HepG2 (cell line): ENCODE measurements around the gene DDX24. TPM values are rescaled to one million over a fixed set of nuclear protein-coding genes. Genes with fewer than 3 reads are reported as not detected.

Experiments
- CEBPG ChIP-seq: IDR thresholded peaks from 2 replicates; pipeline ENCODE4 v1.6.1; 2016
- FOXA1 ChIP-seq, 2 experiments: fragments of 450-650 bp in 1 of 2; sonication (generic) in 1 of 2; formaldehyde crosslinking in 1 of 2; IDR thresholded peaks; 2 replicates each; pipeline versions ENCODE4 v1.4.0 to v1.6.1; 2016 to 2020; ENCODE audit warnings: missing genetic modification reagents in 1 of 2
- HNF4G ChIP-seq, 2 experiments: sonication (generic) in 1 of 2; formaldehyde crosslinking in 1 of 2; IDR thresholded peaks; 2 replicates each; pipeline versions ENCODE4 v1.4.0 to v1.6.1; 2011 to 2020; ENCODE audit warnings: borderline replicate concordance in 2 of 2, low read depth in 2 of 2, mild to moderate bottlenecking in 2 of 2, low read length in 1 of 2, missing genetic modification reagents in 1 of 2, moderate library complexity in 1 of 2
- MAZ ChIP-seq, 2 experiments: sonication (generic) in 1 of 2; formaldehyde crosslinking in 1 of 2; IDR thresholded peaks; 2 replicates each; pipeline versions ENCODE4 v1.5.0 to v1.6.1; 2012 to 2020; ENCODE audit warnings: low read depth in 2 of 2, mild to moderate bottlenecking in 2 of 2, borderline replicate concordance in 1 of 2, improper control_type of control experiment in 1 of 2, low read length in 1 of 2, missing genetic modification reagents in 1 of 2, moderate library complexity in 1 of 2
- MEIS1 ChIP-seq: sonication (generic); formaldehyde crosslinking; IDR thresholded peaks from 2 replicates; pipeline ENCODE4 v1.9.0; 2021; ENCODE audit warnings: mild to moderate bottlenecking, missing genetic modification reagents, moderate library complexity, borderline replicate concordance
- MYC ChIP-seq: sonication (generic); formaldehyde crosslinking; IDR thresholded peaks from 2 replicates; pipeline ENCODE4 v1.9.0; 2021; ENCODE audit warnings: missing genetic modification reagents, borderline replicate concordance
- NR2F1 ChIP-seq, 2 experiments: fragments of 450-650 bp in 1 of 2; formaldehyde crosslinking in 1 of 2; IDR thresholded peaks; 2 replicates each; pipeline versions ENCODE4 v1.5.0 to v1.6.1; 2016 to 2020; ENCODE audit warnings: mild to moderate bottlenecking in 1 of 2, missing compliant biosample characterization in 1 of 2, missing genetic modification reagents in 1 of 2, moderate library complexity in 1 of 2
- PHF20 ChIP-seq: sonication (generic); formaldehyde crosslinking; IDR thresholded peaks from 2 replicates; pipeline ENCODE4 v1.5.0; 2020; ENCODE audit warnings: mild to moderate bottlenecking, missing genetic modification reagents
- POLR2AphosphoS5 ChIP-seq: IDR thresholded peaks from 2 replicates; pipeline ENCODE4 v1.6.1; 2012; ENCODE audit warnings: low read depth, low read length
- SOX6 ChIP-seq, 2 experiments: fragments of 450-650 bp in 1 of 2; sonication (generic) in 1 of 2; formaldehyde crosslinking in 1 of 2; IDR thresholded peaks; 2 replicates each; pipeline versions ENCODE4 v1.4.0 to v1.6.1; 2017 to 2020; ENCODE audit warnings: antibody characterized with exemption in 1 of 2, mild to moderate bottlenecking in 1 of 2, missing genetic modification reagents in 1 of 2
- TAF1 ChIP-seq: sonication (generic); formaldehyde crosslinking; IDR thresholded peaks from 2 replicates; pipeline ENCODE4 v1.4.0; 2020; ENCODE audit warnings: missing genetic modification reagents
- TBL1XR1 ChIP-seq: fragments of 150-350 bp; IDR thresholded peaks from 2 replicates; pipeline ENCODE4 v1.6.1; 2014; ENCODE audit warnings: borderline replicate concordance, low read length; ENCODE audit not compliant: partially characterized antibody
- TFAP4 ChIP-seq: sonication (generic); IDR thresholded peaks from 2 replicates; pipeline ENCODE4 v1.6.1; 2016; ENCODE audit warnings: low read depth, borderline replicate concordance
- TMF1 ChIP-seq: sonication (generic); formaldehyde crosslinking; IDR thresholded peaks from 2 replicates; pipeline ENCODE4 v1.8.1; 2022; ENCODE audit warnings: low read depth, missing genetic modification reagents
- ZBTB21 ChIP-seq: sonication (generic); formaldehyde crosslinking; IDR thresholded peaks from 2 replicates; pipeline ENCODE4 v1.4.0; 2020; ENCODE audit warnings: missing genetic modification reagents
- ZNF441 ChIP-seq: sonication (generic); formaldehyde crosslinking; IDR thresholded peaks from 2 replicates; pipeline ENCODE4 v1.7.0; 2021; ENCODE audit warnings: missing genetic modification reagents, borderline replicate concordance
- ZNF746 ChIP-seq: sonication (generic); formaldehyde crosslinking; IDR thresholded peaks from 2 replicates; pipeline ENCODE4 v1.8.0; 2022; ENCODE audit warnings: mild to moderate bottlenecking, missing genetic modification reagents
- ZNF749 ChIP-seq: sonication (generic); formaldehyde crosslinking; IDR thresholded peaks from 2 replicates; pipeline ENCODE4 v1.8.0; 2022; ENCODE audit warnings: mild to moderate bottlenecking, missing genetic modification reagents, moderate library complexity, borderline replicate concordance
- polyA plus RNA-seq, 8 experiments: library from polyadenylated mRNA; depleted of rRNA in 3 of 8; stranded (reverse) in 7 of 8; unstranded in 1 of 8; fragments of >200 nt; fragmentation: Illumina TruSeq in 4 of 8; extraction: Trizol in 4 of 8; gene quantifications; 2 replicates each; pipeline versions ENCODE4 v1.2.1 to v1.2.3, GENCODE V29; 2011 to 2016; ENCODE audit warnings: low read depth in 4 of 8, missing spikeins in 1 of 8, mixed read lengths in 1 of 8; ENCODE audit not compliant: insufficient read depth in 1 of 8
- total RNA-seq, 5 experiments: library from RNA; depleted of rRNA; stranded (reverse); fragments of >200 nt; fragmentation: Illumina TruSeq; extraction: Trizol; gene quantifications; 2 replicates each; pipeline ENCODE4 v1.2.3, GENCODE V29; 2016; ENCODE audit warnings: low read depth in 1 of 5
- TF ChIP-seq, protein P1 (sequence below): sonication (generic); formaldehyde crosslinking; conservative IDR thresholded peaks from 2 replicates; pipeline ENCODE4 v1.4.0; 2020; ENCODE audit warnings: missing genetic modification reagents
- TF ChIP-seq, protein P2 (sequence below): IDR thresholded peaks from 2 replicates; pipeline ENCODE4 v1.6.1; 2016; ENCODE audit warnings: low read depth, control low read depth
- TF ChIP-seq, protein P3 (sequence below): sonication (generic); formaldehyde crosslinking; IDR thresholded peaks from 2 replicates; pipeline ENCODE4 v1.5.0; 2020; ENCODE audit warnings: missing genetic modification reagents
- TF ChIP-seq, protein P4 (sequence below): sonication (generic); formaldehyde crosslinking; IDR thresholded peaks from 2 replicates; pipeline ENCODE4 v1.5.0; 2020; ENCODE audit warnings: missing genetic modification reagents

DDX24 gene
- total and polyA plus RNA-seq, 2 of the 13 experiments (the other 11 are each of a cell fraction or from before 2014, with no cell fraction given) = 67.3 to 149 TPM

DNA sequence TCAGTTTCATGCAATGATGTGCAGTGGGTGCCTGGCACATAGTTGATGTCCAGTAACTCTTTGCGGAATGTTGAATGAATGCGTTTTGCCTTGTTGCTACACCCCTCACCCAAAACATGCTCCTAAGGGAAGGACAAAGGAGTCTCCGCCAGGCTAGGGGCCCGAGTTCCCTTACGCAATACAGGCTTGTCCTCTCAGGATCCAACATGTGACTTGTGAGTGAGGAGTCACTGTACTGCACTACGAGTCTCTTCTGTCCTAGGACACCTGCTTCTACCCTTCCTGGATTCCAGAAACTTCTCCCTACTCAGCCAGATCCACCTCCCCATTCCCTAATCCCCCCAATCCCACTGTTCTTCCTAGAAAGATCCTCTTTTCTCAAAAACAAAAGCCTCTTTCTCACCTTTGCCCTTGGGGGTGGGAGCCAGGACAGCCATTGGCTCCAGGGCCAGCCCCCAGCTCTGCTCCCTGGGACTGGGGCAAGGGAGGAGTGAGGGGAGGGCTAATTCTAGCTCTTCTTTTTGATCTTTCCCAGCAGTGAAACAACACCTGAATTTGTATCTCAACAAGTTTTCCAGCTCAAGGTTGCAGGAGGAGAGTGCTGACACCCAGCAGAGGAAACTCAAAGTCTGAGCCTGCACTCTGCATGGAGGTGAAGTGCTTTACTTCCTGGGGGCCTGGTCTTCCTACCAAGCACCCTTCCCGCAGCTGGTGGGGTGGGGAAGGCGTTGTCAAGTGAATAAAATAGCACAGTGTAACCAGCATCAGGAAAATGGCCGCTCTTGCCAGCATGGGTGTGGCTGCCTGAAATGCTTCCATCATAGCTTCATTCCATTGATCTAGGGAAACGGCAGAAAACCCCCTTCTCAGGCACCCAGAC, 58.2 kb downstream of the DDX24 start (continued):
- no peak for TF ChIP-seq ZNF441 (CRISPR knock-in tag)
- TF ChIP-seq MYC (CRISPR knock-in tag) = peak; percentile 35; the same call in 1 of the 2 replicates
- no peak for TF ChIP-seq MEIS1 (CRISPR knock-in tag)
- peak; percentile 96 for TF ChIP-seq CEBPG (CRISPR knock-in tag)
- no peak for TF ChIP-seq TMF1 (CRISPR knock-in tag)
- no peak for TF ChIP-seq ZBTB21
- TF ChIP-seq PHF20 (CRISPR knock-in tag) = no peak
- TF ChIP-seq MAZ (IDR thresholded peaks at IDR 0.05; ENCODE audit: borderline replicate concordance, low read depth, low read length) = no peak
- 0 out of 2 replicates have a peak, but pooled peaks have one; percentile 29 for TF ChIP-seq MAZ (CRISPR knock-in tag; IDR thresholded peaks at IDR 0.05; ENCODE audit: low read depth)
- no peak for TF ChIP-seq SOX6 (IDR thresholded peaks at IDR 0.05)
- TF ChIP-seq SOX6 (CRISPR knock-in tag; IDR thresholded peaks at IDR 0.05) = peak; percentile 50
- TF ChIP-seq, protein P1, sequence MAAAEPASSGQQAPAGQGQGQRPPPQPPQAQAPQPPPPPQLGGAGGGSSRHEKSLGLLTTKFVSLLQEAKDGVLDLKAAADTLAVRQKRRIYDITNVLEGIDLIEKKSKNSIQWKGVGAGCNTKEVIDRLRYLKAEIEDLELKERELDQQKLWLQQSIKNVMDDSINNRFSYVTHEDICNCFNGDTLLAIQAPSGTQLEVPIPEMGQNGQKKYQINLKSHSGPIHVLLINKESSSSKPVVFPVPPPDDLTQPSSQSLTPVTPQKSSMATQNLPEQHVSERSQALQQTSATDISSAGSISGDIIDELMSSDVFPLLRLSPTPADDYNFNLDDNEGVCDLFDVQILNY (CRISPR knock-in tag) = no peak
- TF ChIP-seq, protein P2, sequence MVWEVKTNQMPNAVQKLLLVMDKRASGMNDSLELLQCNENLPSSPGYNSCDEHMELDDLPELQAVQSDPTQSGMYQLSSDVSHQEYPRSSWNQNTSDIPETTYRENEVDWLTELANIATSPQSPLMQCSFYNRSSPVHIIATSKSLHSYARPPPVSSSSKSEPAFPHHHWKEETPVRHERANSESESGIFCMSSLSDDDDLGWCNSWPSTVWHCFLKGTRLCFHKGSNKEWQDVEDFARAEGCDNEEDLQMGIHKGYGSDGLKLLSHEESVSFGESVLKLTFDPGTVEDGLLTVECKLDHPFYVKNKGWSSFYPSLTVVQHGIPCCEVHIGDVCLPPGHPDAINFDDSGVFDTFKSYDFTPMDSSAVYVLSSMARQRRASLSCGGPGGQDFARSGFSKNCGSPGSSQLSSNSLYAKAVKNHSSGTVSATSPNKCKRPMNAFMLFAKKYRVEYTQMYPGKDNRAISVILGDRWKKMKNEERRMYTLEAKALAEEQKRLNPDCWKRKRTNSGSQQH (CRISPR knock-in tag) = no peak
- TF ChIP-seq HNF4G (IDR thresholded peaks at IDR 0.05; ENCODE audit: borderline replicate concordance, low read depth, low read length) = no peak
- no peak for TF ChIP-seq HNF4G (CRISPR knock-in tag; IDR thresholded peaks at IDR 0.05; ENCODE audit: borderline replicate concordance, low read depth)
- TF ChIP-seq NR2F1 (CRISPR knock-in tag; IDR thresholded peaks at IDR 0.05) = 0 out of 4 replicates have a peak, but pooled peaks of 1 of the 2 experiments have one; percentile 4
- TF ChIP-seq, protein P3, sequence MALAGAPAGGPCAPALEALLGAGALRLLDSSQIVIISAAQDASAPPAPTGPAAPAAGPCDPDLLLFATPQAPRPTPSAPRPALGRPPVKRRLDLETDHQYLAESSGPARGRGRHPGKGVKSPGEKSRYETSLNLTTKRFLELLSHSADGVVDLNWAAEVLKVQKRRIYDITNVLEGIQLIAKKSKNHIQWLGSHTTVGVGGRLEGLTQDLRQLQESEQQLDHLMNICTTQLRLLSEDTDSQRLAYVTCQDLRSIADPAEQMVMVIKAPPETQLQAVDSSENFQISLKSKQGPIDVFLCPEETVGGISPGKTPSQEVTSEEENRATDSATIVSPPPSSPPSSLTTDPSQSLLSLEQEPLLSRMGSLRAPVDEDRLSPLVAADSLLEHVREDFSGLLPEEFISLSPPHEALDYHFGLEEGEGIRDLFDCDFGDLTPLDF (CRISPR knock-in tag) = no peak
- TF ChIP-seq ZNF746 (CRISPR knock-in tag) = no peak
- 0 out of 2 replicates have a peak, but pooled peaks have one; percentile 25 for TF ChIP-seq ZNF749
- TF ChIP-seq TAF1 (CRISPR knock-in tag) = no peak; the same call in 1 of the 2 replicates
- no peak for TF ChIP-seq TBL1XR1
- TF ChIP-seq TFAP4 = no peak
- TF ChIP-seq FOXA1 (IDR thresholded peaks at IDR 0.05) = no peak
- TF ChIP-seq FOXA1 (CRISPR knock-in tag; IDR thresholded peaks at IDR 0.05) = no peak
- no peak for TF ChIP-seq POLR2AphosphoS5
- TF ChIP-seq, protein P4, sequence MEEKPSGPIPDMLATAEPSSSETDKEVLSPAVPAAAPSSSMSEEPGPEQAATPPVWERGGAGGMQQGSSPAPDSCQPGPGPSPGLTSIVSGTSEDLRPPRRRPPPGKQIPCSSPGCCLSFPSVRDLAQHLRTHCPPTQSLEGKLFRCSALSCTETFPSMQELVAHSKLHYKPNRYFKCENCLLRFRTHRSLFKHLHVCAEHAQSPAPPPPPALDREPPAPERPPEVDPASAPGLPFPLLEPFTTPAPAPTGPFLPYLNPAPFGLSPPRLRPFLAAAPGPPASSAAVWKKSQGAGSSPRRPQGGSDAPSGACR (CRISPR knock-in tag) = no peak
